CD4-positive, CD25-positive, alpha-beta regulatory T cell (primary cell): ENCODE data around the gene WRAP73. TPM values are rescaled to one million over a fixed set of nuclear protein-coding genes. Genes with fewer than 3 reads are reported as not detected.

Experiments
- ATAC-seq, 2 donors: fragments of 150-1000 bp; cut with Tn5 transposase; one replicate each; pipeline ENCODE4 v1.10.0; 2021; ENCODE audit warnings: low read depth in 2 of 2, moderate number of reproducible peaks in 2 of 2, moderate library complexity in 1 of 2
- DNase-seq, 3 donors: peaks; one replicate each; pipeline versions ENCODE4 v3.0.0 to v3.0.0-alpha.2; 2012 to 2022; ENCODE audit warnings: mixed read lengths in 1 of 3
- H3K27ac ChIP-seq: one replicate; pipeline ENCODE4 v1.7.0; 2013; ENCODE audit warnings: mild to moderate bottlenecking, low read length; ENCODE audit not compliant: insufficient read depth, poor library complexity, severe bottlenecking
- H3K27me3 ChIP-seq: one replicate; pipeline ENCODE4 v1.7.0; 2013; ENCODE audit warnings: low read length; ENCODE audit not compliant: control insufficient read depth, insufficient read depth
- H3K36me3 ChIP-seq: one replicate; pipeline ENCODE4 v1.7.0; 2013; ENCODE audit warnings: mild to moderate bottlenecking, low read length, moderate library complexity; ENCODE audit not compliant: control insufficient read depth, insufficient read depth
- H3K4me1 ChIP-seq: 2 replicates; pipeline ENCODE4 v1.7.0; 2013; ENCODE audit warnings: mild to moderate bottlenecking, low read length; ENCODE audit not compliant: insufficient read depth, control insufficient read depth, poor library complexity, severe bottlenecking
- H3K4me3 ChIP-seq: one replicate; pipeline ENCODE4 v1.7.0; 2013; ENCODE audit warnings: low read depth, mild to moderate bottlenecking, low read length, moderate library complexity
- H3K9me3 ChIP-seq, 2 experiments: 1 replicate in 1 of 2; 2 replicates in 1 of 2; pipeline ENCODE4 v1.7.0; 2013; ENCODE audit warnings: low read length in 2 of 2, mild to moderate bottlenecking in 1 of 2, moderate library complexity in 1 of 2; ENCODE audit not compliant: control insufficient read depth in 2 of 2
- H3K27ac Mint-ChIP-seq, 3 donors: one replicate each; pipeline ENCODE4 v1.8.0; 2020 to 2022; ENCODE audit warnings: mild to moderate bottlenecking in 3 of 3, mixed read lengths in 3 of 3, moderate library complexity in 2 of 3
- H3K27me3 Mint-ChIP-seq: one replicate; pipeline ENCODE4 v1.8.0; 2022; ENCODE audit warnings: mild to moderate bottlenecking, mixed read lengths
- H3K36me3 Mint-ChIP-seq: one replicate; pipeline ENCODE4 v1.8.0; 2020; ENCODE audit warnings: mixed read lengths
- H3K4me1 Mint-ChIP-seq, 4 donors: one replicate each; pipeline ENCODE4 v1.8.0; 2020 to 2022; ENCODE audit warnings: mixed read lengths in 4 of 4, mild to moderate bottlenecking in 1 of 4
- H3K4me3 Mint-ChIP-seq, 4 donors: one replicate each; pipeline ENCODE4 v1.8.0; 2020 to 2022; ENCODE audit warnings: mild to moderate bottlenecking in 4 of 4, mixed read lengths in 4 of 4, moderate library complexity in 3 of 4
- H3K9me3 Mint-ChIP-seq, 7 donors: one replicate each; pipeline ENCODE4 v1.8.0; 2020 to 2022; ENCODE audit warnings: mixed read lengths in 7 of 7, mild to moderate bottlenecking in 3 of 7, moderate library complexity in 2 of 7
- polyA plus RNA-seq, 4 donors: library from polyadenylated mRNA; unstranded; fragments of 300-500 nt; fragmentation: Illumina TruSeq; gene quantifications; one replicate each; pipeline ENCODE4 v1.2.3, GENCODE V29; 2021
- total RNA-seq: library from RNA; stranded (reverse); gene quantifications from one replicate; pipeline ENCODE4 v1.2.3, GENCODE V29; 2022

WRAP73 gene
- total and polyA plus RNA-seq, 5 donors from 2014 or later, result 27.9 to 37.1 (median 36.4) TPM

DNA sequence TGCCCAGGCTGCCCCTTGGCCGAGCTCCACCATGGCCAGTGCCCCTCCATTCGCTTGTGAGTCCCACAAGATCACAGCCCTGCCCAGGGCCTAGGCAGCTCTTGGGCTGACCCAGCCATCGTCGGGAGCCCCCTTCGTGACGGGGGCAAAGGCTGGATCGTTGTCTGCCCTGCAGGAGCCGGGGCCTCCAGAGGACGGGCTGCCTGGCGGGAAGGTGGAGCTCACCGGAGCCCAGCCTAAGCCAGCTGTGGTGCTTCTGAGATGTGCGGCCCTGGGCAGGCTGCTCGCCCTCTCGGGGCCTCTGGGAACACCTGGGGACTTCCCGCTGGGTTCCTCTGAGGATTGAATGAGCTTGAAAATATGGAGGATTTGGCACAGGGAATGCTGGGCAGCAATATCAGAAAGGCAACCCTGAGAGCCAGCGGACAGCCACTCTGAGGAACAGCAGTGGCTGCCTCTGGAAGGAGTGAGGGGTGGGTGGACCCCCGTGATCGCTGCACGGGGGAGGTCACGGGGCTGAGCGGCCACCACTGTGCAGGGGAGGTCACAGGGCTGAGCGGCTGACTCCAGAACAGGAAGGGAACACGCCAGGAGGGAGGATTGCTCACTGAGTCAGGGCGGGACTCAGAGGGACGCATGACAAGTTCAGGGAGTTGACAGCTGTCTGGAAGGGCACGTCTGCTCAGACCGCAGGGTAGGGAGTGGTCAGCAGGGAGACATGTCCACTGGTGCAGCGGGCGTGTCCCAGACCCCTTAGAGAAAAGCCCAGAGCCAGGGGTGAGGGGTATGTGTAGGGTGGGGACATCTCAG is 21.7 kb upstream of the WRAP73 start:
- no peak for ATAC-seq
- H3K9me3 Mint-ChIP-seq, result no peaks in the 10 kb centered on the region

DNA sequence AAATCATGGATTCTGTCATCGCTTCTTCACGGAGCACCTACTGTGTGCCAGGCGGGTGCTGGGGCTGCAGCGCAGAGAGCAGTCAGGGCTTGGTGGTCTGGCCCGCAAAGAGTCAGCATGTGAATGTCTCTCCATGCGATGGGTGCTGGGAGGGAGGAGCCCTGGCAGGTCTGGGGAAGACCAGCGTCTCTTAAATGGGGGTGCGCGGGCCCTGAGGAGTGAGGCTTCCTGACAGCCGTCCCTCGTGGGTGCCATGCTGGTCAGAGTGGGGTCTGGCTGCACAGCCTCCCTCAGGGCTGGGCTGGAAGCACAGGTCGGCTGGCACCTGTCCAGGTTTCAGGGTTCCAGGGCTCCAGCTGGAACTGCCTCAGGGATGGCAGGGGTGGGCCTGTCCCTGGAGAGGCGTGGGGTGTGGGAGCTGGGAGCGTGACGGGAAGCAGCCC is 20.9 kb upstream of the WRAP73 start:
- no peak for ATAC-seq
- Mint-ChIP-seq H3K27me3 (peaks cover 9% of the 10 kb centered on the region), H3K4me1 (peaks cover 0 to 5% (median 0%) of the 10 kb centered on the region in 4 donors), H3K9me3 (no peaks in the 10 kb centered on the region), H3K4me3 (no peak overlapping the region), H3K27ac (no peak overlapping the region), H3K36me3 (no peaks in the 10 kb centered on the region)
- Histone ChIP-seq H3K4me1 (no peaks in the 10 kb centered on the region), H3K36me3 (no peaks in the 10 kb centered on the region), H3K9me3 (no peaks in the 10 kb centered on the region), H3K27me3 (no peaks in the 10 kb centered on the region), H3K27ac (no peak overlapping the region), H3K4me3 (no peak overlapping the region)
- no peak for DNase-seq

More for the DNA sequence above, 21.7 kb upstream of the WRAP73 start:
- Mint-ChIP-seq H3K36me3 (no peaks in the 10 kb centered on the region), H3K4me3 (no peak overlapping the region), H3K27me3 (peaks cover 5% of the 10 kb centered on the region), H3K4me1 (peaks cover 0 to 5% (median 0%) of the 10 kb centered on the region in 4 donors), H3K27ac (peak overlapping the region in 1 of 3 donors; percentile 85)
- no peaks in the 10 kb centered on the region for H3K9me3 ChIP-seq
- H3K27me3 ChIP-seq, result no peaks in the 10 kb centered on the region
- H3K4me3 ChIP-seq, result no peak overlapping the region
- no peak overlapping the region for H3K27ac ChIP-seq
- no peaks in the 10 kb centered on the region for H3K36me3 ChIP-seq
- H3K4me1 ChIP-seq, result no peaks in the 10 kb centered on the region
- no peak for DNase-seq

GRCh38 chr1:3669971-3670431 is 20.1 kb upstream of the WRAP73 start:
- no peaks in the 10 kb centered on the region for H3K9me3 Mint-ChIP-seq
- no peak overlapping the region for H3K4me3 Mint-ChIP-seq
- peaks cover 6% of the 10 kb centered on the region for H3K27me3 Mint-ChIP-seq
- no peak overlapping the region for H3K4me3 ChIP-seq
- H3K27me3 ChIP-seq, result no peaks in the 10 kb centered on the region
- ATAC-seq, result no peak
- H3K4me1 ChIP-seq, result no peaks in the 10 kb centered on the region
- H3K36me3 ChIP-seq, result no peaks in the 10 kb centered on the region
- peaks cover 0 to 5% (median 0%) of the 10 kb centered on the region in 4 donors for H3K4me1 Mint-ChIP-seq
- no peak for DNase-seq
- no peak overlapping the region for H3K27ac ChIP-seq
- no peaks in the 10 kb centered on the region for H3K36me3 Mint-ChIP-seq
- no peaks in the 10 kb centered on the region for H3K9me3 ChIP-seq
- H3K27ac Mint-ChIP-seq, result peak overlapping the region in 1 of 3 donors; percentile 9

DNA sequence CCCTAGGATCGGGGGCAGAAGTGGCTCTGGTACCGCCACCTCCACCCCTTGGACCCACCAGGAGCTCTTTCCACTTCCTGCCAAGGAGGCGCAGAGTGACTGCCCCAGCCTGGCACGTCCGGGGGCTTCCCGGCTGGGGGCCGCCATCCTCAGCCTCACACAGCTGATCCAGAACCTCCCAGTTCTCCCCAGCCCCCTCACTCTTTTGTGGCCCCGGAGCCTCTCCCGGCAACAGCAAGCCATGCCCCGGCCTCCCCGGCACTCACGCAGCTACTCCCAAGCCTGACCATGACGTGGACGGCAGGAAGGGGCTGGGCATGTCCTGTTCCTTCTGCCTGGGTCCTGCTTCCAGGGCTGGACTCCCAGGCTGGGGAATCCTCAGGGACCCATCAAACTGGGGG is 19.5 kb upstream of the WRAP73 start:
- Histone ChIP-seq H3K36me3 (no peaks in the 10 kb centered on the region), H3K4me3 (no peak overlapping the region), H3K9me3 (no peaks in the 10 kb centered on the region), H3K27me3 (no peaks in the 10 kb centered on the region), H3K27ac (no peak overlapping the region), H3K4me1 (no peaks in the 10 kb centered on the region)
- peaks cover 9% of the 10 kb centered on the region for H3K27me3 Mint-ChIP-seq
- H3K4me3 Mint-ChIP-seq, result no peak overlapping the region
- no peaks in the 10 kb centered on the region for H3K9me3 Mint-ChIP-seq
- no peak overlapping the region for H3K27ac Mint-ChIP-seq
- H3K36me3 Mint-ChIP-seq, result no peaks in the 10 kb centered on the region
- ATAC-seq, result no peak
- H3K4me1 Mint-ChIP-seq, result peaks cover 0 to 5% (median 0%) of the 10 kb centered on the region in 4 donors
- no peak for DNase-seq

- Histone ChIP-seq H3K4me3 (no peak overlapping the region), H3K4me1 (no peaks in the 10 kb centered on the region), H3K27ac (no peak overlapping the region), H3K9me3 (no peaks in the 10 kb centered on the region), H3K27me3 (no peaks in the 10 kb centered on the region), H3K36me3 (no peaks in the 10 kb centered on the region)
- Mint-ChIP-seq H3K27me3 (peaks cover 9% of the 10 kb centered on the region), H3K4me1 (peaks cover 0 to 5% (median 0%) of the 10 kb centered on the region in 4 donors), H3K9me3 (no peaks in the 10 kb centered on the region), H3K36me3 (no peaks in the 10 kb centered on the region), H3K4me3 (no peak overlapping the region), H3K27ac (no peak overlapping the region)
- DNase-seq, result no peak
- ATAC-seq, result no peak
These were observed 18.8 kb upstream of the WRAP73 start for GRCh38 chr1:3668585-3669300.

- no peaks in the 10 kb centered on the region for H3K36me3 Mint-ChIP-seq
- Histone ChIP-seq H3K9me3 (no peaks in the 10 kb centered on the region), H3K27ac (no peak overlapping the region), H3K4me1 (no peaks in the 10 kb centered on the region), H3K27me3 (no peaks in the 10 kb centered on the region), H3K4me3 (no peak overlapping the region), H3K36me3 (no peaks in the 10 kb centered on the region)
- ATAC-seq, result no peak
- no peaks in the 10 kb centered on the region for H3K4me1 Mint-ChIP-seq
- peaks cover 12% of the 10 kb centered on the region for H3K27me3 Mint-ChIP-seq
- H3K4me3 Mint-ChIP-seq, result no peak overlapping the region
- H3K27ac Mint-ChIP-seq, result no peak overlapping the region
- no peak for DNase-seq
- no peaks in the 10 kb centered on the region for H3K9me3 Mint-ChIP-seq
These were observed 18.2 kb upstream of the WRAP73 start for GRCh38 chr1:3668148-3668547.

GRCh38 chr1:3664700-3665375 is 14.9 kb upstream of the WRAP73 start:
- Mint-ChIP-seq H3K27ac (peak overlapping the region in 1 of 3 donors; percentile 38), H3K36me3 (no peaks in the 10 kb centered on the region), H3K4me1 (no peaks in the 10 kb centered on the region), H3K9me3 (no peaks in the 10 kb centered on the region), H3K4me3 (peak overlapping the region in 1 of 4 donors; percentile 51), H3K27me3 (peaks cover 18% of the 10 kb centered on the region)
- no peaks in the 10 kb centered on the region for H3K27me3 ChIP-seq
- ATAC-seq (no peak), DNase-seq (no peak)
- no peaks in the 10 kb centered on the region for H3K36me3 ChIP-seq
- no peaks in the 10 kb centered on the region for H3K4me1 ChIP-seq
- no peaks in the 10 kb centered on the region for H3K9me3 ChIP-seq
- H3K27ac ChIP-seq, result no peak overlapping the region
- H3K4me3 ChIP-seq, result no peak overlapping the region
